ENCODE data around the gene TRIM63.

TRIM63 gene

DNA sequence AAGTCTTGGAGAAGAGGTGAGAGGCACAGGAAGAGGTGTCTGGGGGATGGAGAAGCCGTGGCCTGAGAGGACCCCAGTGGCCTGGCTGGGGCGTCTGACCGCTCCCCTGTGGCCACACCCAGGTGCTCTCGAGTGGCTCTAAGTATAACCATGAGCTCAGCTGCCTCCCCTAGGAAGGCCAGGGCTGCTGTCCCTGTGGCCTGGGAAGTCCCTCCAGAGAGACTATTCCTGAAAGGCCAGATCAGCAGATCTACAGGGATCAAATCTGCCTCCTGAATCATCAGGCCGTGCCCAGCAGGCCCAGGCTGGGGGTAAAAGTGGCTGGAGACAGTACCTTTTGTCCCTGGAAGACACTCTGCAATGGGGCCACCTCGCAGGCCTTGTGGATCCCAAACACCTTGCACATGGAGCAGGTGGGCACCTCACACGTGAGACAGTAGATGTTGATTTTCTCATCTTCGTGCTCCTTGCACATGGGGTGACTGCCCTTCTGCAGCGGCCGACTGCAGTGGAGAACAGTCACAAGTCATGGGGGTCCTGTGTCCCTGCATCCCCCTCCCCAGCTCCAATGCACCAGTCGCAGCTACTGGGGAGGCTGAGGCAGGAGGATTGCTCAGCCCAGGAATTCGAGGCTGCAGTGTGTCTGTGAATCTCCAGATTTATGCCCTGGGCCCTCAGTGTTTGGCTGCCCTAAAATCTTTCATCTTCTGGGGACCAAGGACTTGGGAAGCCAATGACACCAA, 6.4 kb downstream of the TRIM63 start:
- TF ChIP-seq ZNF565 (CRISPR knock-in tag; conservative IDR thresholded peaks at IDR 0.05; ENCODE audit: low read depth) (no peak), PPARA (CRISPR knock-in tag; IDR thresholded peaks at IDR 0.05; ENCODE audit: borderline replicate concordance) (no peak), SNAI2 (CRISPR knock-in tag; IDR thresholded peaks at IDR 0.05) (no peak), TOX (CRISPR knock-in tag; IDR thresholded peaks at IDR 0.05; ENCODE audit: borderline replicate concordance) (no peak), OSR1 (CRISPR knock-in tag; IDR thresholded peaks at IDR 0.05) (no peak), BACH2 (CRISPR knock-in tag; IDR thresholded peaks at IDR 0.05; ENCODE audit: borderline replicate concordance) (no peak), ARNTL (CRISPR knock-in tag; IDR thresholded peaks at IDR 0.05; ENCODE audit: borderline replicate concordance, low read depth) (no peak)
- TF ChIP-seq, protein P1, sequence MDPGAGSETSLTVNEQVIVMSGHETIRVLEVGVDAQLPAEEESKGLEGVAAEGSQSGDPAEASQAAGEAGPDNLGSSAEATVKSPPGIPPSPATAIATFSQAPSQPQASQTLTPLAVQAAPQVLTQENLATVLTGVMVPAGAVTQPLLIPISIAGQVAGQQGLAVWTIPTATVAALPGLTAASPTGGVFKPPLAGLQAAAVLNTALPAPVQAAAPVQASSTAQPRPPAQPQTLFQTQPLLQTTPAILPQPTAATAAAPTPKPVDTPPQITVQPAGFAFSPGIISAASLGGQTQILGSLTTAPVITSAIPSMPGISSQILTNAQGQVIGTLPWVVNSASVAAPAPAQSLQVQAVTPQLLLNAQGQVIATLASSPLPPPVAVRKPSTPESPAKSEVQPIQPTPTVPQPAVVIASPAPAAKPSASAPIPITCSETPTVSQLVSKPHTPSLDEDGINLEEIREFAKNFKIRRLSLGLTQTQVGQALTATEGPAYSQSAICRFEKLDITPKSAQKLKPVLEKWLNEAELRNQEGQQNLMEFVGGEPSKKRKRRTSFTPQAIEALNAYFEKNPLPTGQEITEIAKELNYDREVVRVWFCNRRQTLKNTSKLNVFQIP (CRISPR knock-in tag; IDR thresholded peaks at IDR 0.05; ENCODE audit: borderline replicate concordance, low read depth) = no peak
- TF ChIP-seq, protein P2, sequence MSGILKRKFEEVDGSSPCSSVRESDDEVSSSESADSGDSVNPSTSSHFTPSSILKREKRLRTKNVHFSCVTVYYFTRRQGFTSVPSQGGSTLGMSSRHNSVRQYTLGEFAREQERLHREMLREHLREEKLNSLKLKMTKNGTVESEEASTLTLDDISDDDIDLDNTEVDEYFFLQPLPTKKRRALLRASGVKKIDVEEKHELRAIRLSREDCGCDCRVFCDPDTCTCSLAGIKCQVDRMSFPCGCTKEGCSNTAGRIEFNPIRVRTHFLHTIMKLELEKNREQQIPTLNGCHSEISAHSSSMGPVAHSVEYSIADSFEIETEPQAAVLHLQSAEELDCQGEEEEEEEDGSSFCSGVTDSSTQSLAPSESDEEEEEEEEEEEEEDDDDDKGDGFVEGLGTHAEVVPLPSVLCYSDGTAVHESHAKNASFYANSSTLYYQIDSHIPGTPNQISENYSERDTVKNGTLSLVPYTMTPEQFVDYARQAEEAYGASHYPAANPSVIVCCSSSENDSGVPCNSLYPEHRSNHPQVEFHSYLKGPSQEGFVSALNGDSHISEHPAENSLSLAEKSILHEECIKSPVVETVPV (CRISPR knock-in tag; IDR thresholded peaks at IDR 0.05) = no peak
- TF ChIP-seq, protein P3, sequence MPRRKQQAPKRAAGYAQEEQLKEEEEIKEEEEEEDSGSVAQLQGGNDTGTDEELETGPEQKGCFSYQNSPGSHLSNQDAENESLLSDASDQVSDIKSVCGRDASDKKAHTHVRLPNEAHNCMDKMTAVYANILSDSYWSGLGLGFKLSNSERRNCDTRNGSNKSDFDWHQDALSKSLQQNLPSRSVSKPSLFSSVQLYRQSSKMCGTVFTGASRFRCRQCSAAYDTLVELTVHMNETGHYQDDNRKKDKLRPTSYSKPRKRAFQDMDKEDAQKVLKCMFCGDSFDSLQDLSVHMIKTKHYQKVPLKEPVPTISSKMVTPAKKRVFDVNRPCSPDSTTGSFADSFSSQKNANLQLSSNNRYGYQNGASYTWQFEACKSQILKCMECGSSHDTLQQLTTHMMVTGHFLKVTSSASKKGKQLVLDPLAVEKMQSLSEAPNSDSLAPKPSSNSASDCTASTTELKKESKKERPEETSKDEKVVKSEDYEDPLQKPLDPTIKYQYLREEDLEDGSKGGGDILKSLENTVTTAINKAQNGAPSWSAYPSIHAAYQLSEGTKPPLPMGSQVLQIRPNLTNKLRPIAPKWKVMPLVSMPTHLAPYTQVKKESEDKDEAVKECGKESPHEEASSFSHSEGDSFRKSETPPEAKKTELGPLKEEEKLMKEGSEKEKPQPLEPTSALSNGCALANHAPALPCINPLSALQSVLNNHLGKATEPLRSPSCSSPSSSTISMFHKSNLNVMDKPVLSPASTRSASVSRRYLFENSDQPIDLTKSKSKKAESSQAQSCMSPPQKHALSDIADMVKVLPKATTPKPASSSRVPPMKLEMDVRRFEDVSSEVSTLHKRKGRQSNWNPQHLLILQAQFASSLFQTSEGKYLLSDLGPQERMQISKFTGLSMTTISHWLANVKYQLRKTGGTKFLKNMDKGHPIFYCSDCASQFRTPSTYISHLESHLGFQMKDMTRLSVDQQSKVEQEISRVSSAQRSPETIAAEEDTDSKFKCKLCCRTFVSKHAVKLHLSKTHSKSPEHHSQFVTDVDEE (CRISPR knock-in tag; IDR thresholded peaks at IDR 0.05) = no peak
- TF ChIP-seq, protein P4, sequence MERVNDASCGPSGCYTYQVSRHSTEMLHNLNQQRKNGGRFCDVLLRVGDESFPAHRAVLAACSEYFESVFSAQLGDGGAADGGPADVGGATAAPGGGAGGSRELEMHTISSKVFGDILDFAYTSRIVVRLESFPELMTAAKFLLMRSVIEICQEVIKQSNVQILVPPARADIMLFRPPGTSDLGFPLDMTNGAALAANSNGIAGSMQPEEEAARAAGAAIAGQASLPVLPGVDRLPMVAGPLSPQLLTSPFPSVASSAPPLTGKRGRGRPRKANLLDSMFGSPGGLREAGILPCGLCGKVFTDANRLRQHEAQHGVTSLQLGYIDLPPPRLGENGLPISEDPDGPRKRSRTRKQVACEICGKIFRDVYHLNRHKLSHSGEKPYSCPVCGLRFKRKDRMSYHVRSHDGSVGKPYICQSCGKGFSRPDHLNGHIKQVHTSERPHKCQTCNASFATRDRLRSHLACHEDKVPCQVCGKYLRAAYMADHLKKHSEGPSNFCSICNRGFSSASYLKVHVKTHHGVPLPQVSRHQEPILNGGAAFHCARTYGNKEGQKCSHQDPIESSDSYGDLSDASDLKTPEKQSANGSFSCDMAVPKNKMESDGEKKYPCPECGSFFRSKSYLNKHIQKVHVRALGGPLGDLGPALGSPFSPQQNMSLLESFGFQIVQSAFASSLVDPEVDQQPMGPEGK (CRISPR knock-in tag; IDR thresholded peaks at IDR 0.05; ENCODE audit: borderline replicate concordance) = no peak
- ATAC-seq = no peak

DNA sequence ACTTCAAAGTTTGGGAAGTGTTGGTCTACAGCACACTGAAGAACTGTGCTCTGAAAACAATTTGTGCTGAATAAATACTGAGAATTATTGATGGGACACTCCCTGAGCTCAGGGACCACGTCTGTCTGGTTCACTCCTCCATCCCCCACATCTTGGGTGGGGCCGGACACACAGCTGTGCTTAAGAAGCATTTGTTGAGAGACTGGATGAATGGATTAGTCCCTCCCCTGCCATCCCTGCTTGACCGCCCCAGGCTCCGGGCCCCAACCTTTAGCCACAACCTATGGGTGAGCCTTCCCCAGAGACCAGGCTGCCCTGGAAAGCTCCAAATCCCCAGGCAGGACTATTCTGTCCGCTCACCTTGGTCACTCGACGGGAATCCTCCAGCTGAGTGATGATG, 7.5 kb downstream of the TRIM63 start:
- TF ChIP-seq ESRRG (CRISPR knock-in tag; IDR thresholded peaks at IDR 0.05) (no peak), ZNF8 (CRISPR knock-in tag; IDR thresholded peaks at IDR 0.05) (no peak)
- TF ChIP-seq, protein P1 (CRISPR knock-in tag; IDR thresholded peaks at IDR 0.05; ENCODE audit: borderline replicate concordance, low read depth) = no peak
- ATAC-seq = no peak

DNA sequence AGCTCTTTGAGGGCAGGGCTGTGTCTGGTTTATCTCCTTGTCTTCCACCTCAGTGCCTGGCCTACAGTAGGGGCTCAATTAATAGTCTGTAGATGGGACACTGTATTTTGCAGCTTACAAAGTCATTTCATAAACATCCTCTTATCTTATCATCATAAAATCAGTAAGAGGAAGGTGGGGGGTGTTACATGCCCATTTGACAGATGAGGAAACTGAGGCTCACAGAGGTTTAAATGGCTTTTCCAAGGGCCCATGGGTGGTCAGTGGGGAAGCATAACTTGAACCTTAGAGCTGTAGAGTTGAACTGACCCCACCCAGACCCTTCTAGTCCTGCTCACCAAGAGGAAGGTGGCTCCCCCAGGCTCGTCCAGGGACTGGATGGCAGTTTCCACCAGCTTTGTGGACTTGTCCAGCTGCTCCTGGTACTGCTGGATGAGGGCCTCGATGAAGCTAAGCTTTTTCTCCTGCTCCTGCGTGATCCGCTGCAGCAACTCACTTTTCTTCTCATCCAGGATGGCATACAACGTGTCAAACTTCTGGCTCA, 9.3 kb downstream of the TRIM63 start:
- TF ChIP-seq ISL1 (CRISPR knock-in tag; IDR thresholded peaks at IDR 0.05) (no peak), ZFP30 (CRISPR knock-in tag; IDR thresholded peaks at IDR 0.05) (no peak)
- TF ChIP-seq, protein P4 (CRISPR knock-in tag; IDR thresholded peaks at IDR 0.05; ENCODE audit: borderline replicate concordance) = no peak
- ATAC-seq = no peak

Data from SK-N-SH treated with all-trans-retinoic acid at 6 μM for 48 hours (cell line).